GM21390 (cell line): ENCODE data around the gene ILK.

ENCODE experiments used
- ATAC-seq: cut with Tn5 transposase; IDR thresholded peaks from one replicate; pipeline ENCODE4 v1.9.1; 2021; ENCODE audit not compliant: unreplicated experiment

Gene ILK

DNA sequence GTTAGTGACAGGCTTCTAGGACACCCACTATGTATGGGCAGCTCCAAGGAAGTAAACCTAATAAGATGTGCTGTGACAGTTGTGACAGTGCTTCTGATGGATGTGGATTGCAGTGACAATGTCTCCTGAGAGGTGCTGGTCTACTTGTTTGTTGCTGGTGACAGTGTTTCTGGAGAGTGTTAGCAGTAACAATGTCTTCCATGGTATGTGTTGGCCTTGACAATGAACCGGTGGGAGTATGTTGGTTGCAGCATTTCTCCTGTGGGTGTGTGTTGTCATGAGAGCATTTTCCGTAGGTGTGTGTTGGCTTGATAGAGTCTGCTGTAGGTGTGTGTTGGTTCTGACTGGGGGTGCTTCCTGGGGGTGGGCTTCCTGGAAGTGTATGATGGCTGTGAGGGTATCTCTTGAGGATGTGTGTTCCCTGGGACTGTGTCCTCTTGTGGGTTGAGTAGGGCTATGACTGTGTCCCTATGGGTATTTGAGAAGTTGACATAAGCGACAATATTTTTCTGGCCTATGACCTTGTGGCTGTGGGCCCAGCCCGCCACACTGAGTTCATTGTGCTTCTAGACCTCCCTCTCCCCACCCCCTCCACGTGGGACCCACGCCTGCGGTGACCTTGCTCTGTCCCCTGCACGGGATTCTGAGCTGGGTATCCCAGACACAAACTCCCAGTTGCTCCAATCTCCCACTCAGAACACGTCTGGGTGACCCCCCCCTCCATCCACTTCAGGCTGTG, 50.9 kb downstream of the ILK start:
- ATAC-seq, result no peak

DNA sequence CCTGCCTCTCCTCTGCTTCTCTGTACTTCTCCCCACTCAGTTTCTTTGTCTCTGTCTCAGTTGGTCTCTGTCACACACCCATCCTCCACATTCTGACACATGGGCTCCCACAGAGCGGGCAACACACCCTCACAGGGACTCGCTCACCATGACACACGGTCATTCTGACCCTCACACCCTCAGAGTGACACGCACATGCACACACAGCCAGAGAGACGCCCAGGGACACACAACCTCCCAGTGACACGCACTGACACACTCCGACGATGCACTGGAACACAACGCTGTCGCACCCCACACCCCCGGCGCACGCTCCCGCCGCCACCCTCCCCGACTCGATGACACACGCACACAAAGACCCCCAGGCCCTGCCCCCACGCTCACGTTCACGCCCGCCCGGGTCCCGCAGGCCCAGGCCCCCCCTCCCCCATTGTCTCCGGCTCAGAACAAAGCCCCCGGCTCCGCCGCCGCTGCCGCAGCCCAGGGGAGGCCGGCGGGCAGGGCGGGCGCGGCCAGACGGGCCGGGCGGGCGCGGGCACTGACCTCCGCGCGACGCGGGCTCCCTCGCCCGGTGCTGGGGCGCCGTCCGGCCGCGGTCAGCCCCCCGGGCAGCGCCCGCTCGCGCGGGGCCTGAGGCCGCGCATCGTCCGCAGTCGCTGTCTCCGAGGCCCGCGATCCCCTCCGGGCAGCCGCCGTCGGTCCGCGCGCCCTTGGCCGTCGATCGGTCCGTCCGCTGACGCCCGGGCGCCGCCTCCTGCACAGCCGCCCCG, 51.6 kb downstream of the ILK start:
- ATAC-seq, result no peak

DNA sequence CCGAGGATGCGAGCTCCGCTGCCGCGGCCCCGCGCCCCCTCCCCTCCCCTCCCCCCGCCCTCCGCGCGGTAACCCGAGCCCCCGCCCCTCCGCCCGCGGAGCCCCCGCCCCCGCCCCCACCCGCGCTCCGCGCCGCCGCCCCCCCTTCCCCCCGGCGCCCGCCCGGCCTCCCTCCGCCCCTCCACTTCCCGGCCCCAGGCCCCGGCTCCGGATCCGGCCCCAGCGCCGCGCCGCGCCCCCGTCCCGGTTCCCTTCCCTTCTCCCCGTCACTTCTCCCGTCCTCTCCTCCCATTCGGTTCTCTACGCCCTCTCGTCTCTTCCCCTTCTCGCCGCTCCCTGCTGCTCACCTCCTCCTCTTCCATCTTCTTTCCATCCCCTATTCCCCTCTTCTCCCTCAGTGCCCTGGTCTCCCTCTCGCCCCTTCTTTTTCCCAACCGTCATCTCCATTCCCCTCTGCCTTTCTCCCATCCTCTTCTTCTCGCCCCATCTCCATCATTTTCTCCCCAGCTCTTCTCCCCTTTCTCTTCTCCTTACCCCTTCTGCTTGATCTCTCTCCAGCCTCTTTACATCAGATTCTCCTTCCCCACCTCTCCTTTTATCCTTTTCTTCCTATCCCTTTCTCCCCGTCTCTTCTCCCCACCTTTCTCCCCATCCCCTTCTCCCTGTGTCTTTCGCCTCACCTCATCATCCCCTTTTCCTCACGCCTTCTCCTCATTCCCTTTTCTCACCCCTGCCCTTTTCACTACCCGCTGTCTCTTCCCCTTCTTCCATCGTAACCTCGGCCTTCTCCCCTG, 52.4 kb downstream of the ILK start, which contains the start of gene DCHS1:
Gene DCHS1, minus strand, starts transcription at position 20 of the 794 bp plus-strand sequence. CDS start 14,196 bp downstream, outside the sequence.
- no peak for ATAC-seq

DNA sequence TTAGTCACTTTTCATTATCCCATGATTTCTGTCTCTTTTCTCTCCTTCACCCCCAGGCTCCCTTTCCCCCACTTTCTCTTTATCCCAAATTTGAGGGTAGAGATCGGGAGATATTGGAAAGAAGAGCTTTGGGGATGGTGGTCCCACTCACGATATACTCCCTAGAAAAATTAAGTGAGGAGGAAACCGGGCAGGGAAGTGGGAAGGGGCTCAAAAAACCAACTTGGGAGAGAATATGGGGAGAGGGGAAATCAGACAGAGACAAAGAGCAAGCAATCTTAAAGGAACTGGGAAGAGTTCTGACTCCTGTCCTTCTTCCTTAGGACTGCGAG, 53.0 kb downstream of the ILK start:
- no peak for ATAC-seq

DNA sequence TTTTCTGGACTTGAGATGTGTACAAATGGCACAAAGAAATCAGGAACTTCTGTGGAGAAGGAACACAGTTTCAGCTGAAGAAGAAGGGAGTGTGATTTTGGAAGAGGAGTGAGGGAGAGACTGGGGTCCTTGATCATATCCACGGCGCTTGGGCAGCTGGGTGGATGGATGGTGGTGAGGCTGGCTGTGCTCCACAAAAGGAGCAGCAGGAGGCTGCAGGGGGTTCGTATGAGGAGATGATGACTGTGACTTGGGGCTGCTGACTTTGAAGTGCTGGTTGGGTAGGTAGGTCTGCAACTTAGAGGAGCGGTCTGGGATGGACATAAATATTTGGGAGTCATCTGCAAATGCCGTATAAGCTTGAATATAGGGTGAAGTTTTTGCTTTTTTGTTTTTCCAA, 53.4 kb downstream of the ILK start:
- no peak for ATAC-seq

DNA sequence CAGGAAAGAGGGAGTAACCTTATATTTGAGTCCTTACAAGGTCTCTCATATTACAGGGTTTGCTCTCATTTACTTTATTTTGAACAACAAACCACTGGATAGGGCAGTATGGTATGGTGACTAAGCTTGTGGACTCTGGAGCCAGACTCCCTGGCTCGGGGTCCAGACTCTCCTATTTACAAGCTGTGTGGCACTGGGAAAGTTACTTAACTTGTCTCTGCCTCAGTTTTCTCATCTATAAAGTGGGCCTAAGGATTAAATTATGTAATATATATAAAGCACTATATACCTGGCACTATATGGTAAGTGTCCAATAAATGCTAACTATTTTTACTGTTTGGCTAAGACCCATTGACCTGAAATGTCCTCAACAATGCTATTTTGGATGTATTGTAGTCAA, 53.8 kb downstream of the ILK start:
- ATAC-seq, result no peak

DNA sequence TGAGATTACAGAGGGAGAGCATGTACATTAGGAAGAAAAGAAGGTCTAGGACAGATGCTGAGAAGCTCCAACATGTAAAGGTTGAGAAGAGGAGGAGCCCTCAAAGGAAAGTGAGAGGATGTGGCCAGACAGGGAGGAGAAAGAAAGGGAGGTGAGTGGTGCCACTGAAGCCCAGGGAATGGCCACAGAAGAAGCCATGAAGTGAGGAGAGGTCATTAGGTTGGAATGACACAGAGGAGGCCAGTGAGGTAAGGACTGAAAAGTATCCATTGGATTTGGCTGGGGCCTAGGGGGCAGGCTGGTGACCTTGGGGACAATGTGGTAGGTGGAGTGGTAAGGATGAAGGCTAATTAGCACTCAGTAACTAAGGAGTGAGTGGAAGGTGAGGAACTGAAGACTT, 55.1 kb downstream of the ILK start:
- ATAC-seq, result no peak
